SK-N-SH (cell line): ENCODE data around the gene KIAA0513. TPM values are rescaled to one million over a fixed set of nuclear protein-coding genes. Genes with fewer than 3 reads are reported as not detected.

Experiments
- CTCF ChIA-PET: fragments of 300-600, 350-600 bp; formaldehyde crosslinking; extraction: SDS; loops from one replicate; lab custom pipeline; 2021; lab: Yijun Ruan, JAX
- POLR2A ChIA-PET: fragments of 350-600 bp; sonication (Branson Sonifier 250); formaldehyde crosslinking; extraction: SDS; loops from one replicate; lab custom pipeline; 2020; ENCODE audit warnings: antibody characterized with exemption, inconsistent platforms; lab: Yijun Ruan, JAX
- DNase-seq: peaks from one replicate; pipeline ENCODE4 v3.0.0; 2012
- H2AFZ ChIP-seq: fragments of 200-600 bp; sonication (generic); 2 replicates; pipeline ENCODE4 v1.8.1; 2016; ENCODE audit warnings: antibody characterized with exemption, mild to moderate bottlenecking, low read depth
- H3F3A ChIP-seq: fragments of 200-600 bp; sonication (generic); replicated peaks from 2 replicates; pipeline ENCODE3; 2016; ENCODE audit warnings: antibody characterized with exemption, mild to moderate bottlenecking; ENCODE audit not compliant: insufficient read depth
- H3K27ac ChIP-seq, 2 experiments: fragments of 200-500 bp in 1 of 2; fragments of 200-600 bp in 1 of 2; sonication (Bioruptor generic) in 1 of 2; sonication (generic), shearing (Covaris generic) in 1 of 2; 2 replicates each; pipeline versions ENCODE4 v1.5.1 to v1.6.1; 2014 to 2016; ENCODE audit warnings: low read depth in 2 of 2, inconsistent platforms in 1 of 2, low read length in 1 of 2, mild to moderate bottlenecking in 1 of 2, mixed read lengths in 1 of 2
- H3K27me3 ChIP-seq: fragments of 200-600 bp; sonication (generic), shearing (Covaris generic); 2 replicates; pipeline ENCODE4 v1.6.1; 2016; ENCODE audit warnings: mixed run types; ENCODE audit not compliant: insufficient read depth
- H3K36me3 ChIP-seq, 2 experiments: fragments of 200-500 bp in 1 of 2; fragments of 200-600 bp in 1 of 2; sonication (Bioruptor generic) in 1 of 2; sonication (generic) in 1 of 2; replicated peaks in 1 of 2; 2 replicates each; pipeline versions ENCODE3 to v1.5.1; 2014 to 2016; ENCODE audit warnings: low read length in 1 of 2, mild to moderate bottlenecking in 1 of 2; ENCODE audit not compliant: insufficient read depth in 2 of 2, control insufficient read depth in 1 of 2
- H3K4me1 ChIP-seq, 2 experiments: fragments of 200-500 bp in 1 of 2; fragments of 200-600 bp in 1 of 2; sonication (Bioruptor generic) in 1 of 2; sonication (generic), shearing (Covaris generic) in 1 of 2; 2 replicates each; pipeline versions ENCODE4 v1.5.1 to v1.6.1; 2014 to 2016; ENCODE audit warnings: low read depth in 1 of 2, low read length in 1 of 2, mixed run types in 1 of 2; ENCODE audit not compliant: insufficient read depth in 2 of 2, control insufficient read depth in 1 of 2
- H3K4me2 ChIP-seq: fragments of 200-600 bp; sonication (generic), shearing (Covaris generic); 2 replicates; pipeline ENCODE4 v1.6.1; 2017; ENCODE audit warnings: mixed run types
- H3K4me3 ChIP-seq, 2 experiments: fragments of 200-500 bp in 1 of 2; fragments of 200-600 bp in 1 of 2; sonication (Bioruptor generic) in 1 of 2; sonication (generic), shearing (Covaris generic) in 1 of 2; 2 replicates each; pipeline versions ENCODE4 v1.5.1 to v1.8.1; 2014 to 2016; ENCODE audit warnings: low read depth in 2 of 2, inconsistent platforms in 1 of 2, low read length in 1 of 2, mild to moderate bottlenecking in 1 of 2, mixed read lengths in 1 of 2, moderate library complexity in 1 of 2
- H3K79me2 ChIP-seq: fragments of 200-600 bp; sonication (generic); 2 replicates; pipeline ENCODE4 v1.8.1; 2017; ENCODE audit warnings: mild to moderate bottlenecking; ENCODE audit not compliant: insufficient read depth
- H3K9ac ChIP-seq: fragments of 200-600 bp; sonication (generic); 2 replicates; pipeline ENCODE4 v1.6.1; 2017; ENCODE audit warnings: mixed run types
- H3K9me2 ChIP-seq: fragments of 200-600 bp; sonication (generic); 2 replicates; pipeline ENCODE4 v1.6.1; 2017; ENCODE audit warnings: mixed run types
- H3K9me3 ChIP-seq: fragments of 200-600 bp; sonication (generic); 2 replicates; pipeline ENCODE4 v1.6.1; 2017; ENCODE audit warnings: mixed run types, mild to moderate bottlenecking, moderate library complexity
- H4K20me1 ChIP-seq: fragments of 200-600 bp; sonication (generic); 2 replicates; pipeline ENCODE4 v1.6.1; 2017; ENCODE audit warnings: mild to moderate bottlenecking, mixed run types; ENCODE audit not compliant: insufficient read depth
- EP300 ChIP-seq, 2 experiments: IDR thresholded peaks; 2 replicates each; pipeline versions ENCODE4 v1.4.0 to v1.6.1; 2012; ENCODE audit warnings: borderline replicate concordance in 1 of 2, low read depth in 1 of 2, low read length in 1 of 2
- EZH2phosphoT487 ChIP-seq: fragments of 200-600 bp; sonication (generic); IDR thresholded peaks from 2 replicates; pipeline ENCODE4 v1.6.1; 2017; ENCODE audit warnings: low read depth, mixed run types, mild to moderate bottlenecking, antibody characterized with exemption, moderate library complexity, borderline replicate concordance
- FOSL2 ChIP-seq: IDR thresholded peaks from 2 replicates; pipeline ENCODE4 v1.4.0; 2012; ENCODE audit warnings: low read depth, mild to moderate bottlenecking, moderate library complexity, borderline replicate concordance
- FOXJ3 ChIP-seq: sonication (generic); formaldehyde crosslinking; IDR thresholded peaks from 2 replicates; pipeline ENCODE4 v1.5.1; 2020; ENCODE audit warnings: mild to moderate bottlenecking, missing genetic modification reagents
- FOXM1 ChIP-seq: IDR thresholded peaks from 2 replicates; pipeline ENCODE4 v1.4.0; 2012; ENCODE audit warnings: low read depth, mild to moderate bottlenecking
- GABPA ChIP-seq: IDR thresholded peaks from 2 replicates; pipeline ENCODE4 v1.4.0; 2012; ENCODE audit warnings: low read depth, mild to moderate bottlenecking
- GATA2 ChIP-seq: sonication (generic); formaldehyde crosslinking; IDR thresholded peaks from 2 replicates; pipeline ENCODE4 v1.5.0; 2020; ENCODE audit warnings: mild to moderate bottlenecking, missing genetic modification reagents
- JUND ChIP-seq: IDR thresholded peaks from 2 replicates; pipeline ENCODE4 v1.4.0; 2012
- MXI1 ChIP-seq: IDR thresholded peaks from 2 replicates; pipeline ENCODE4 v1.6.1; 2012; ENCODE audit warnings: mild to moderate bottlenecking, low read depth, low read length, improper control_type of control experiment
- NFIC ChIP-seq: IDR thresholded peaks from 2 replicates; pipeline ENCODE4 v1.4.0; 2012; ENCODE audit warnings: borderline replicate concordance
- RAD21 ChIP-seq: IDR thresholded peaks from 2 replicates; pipeline ENCODE4 v1.6.1; 2012; ENCODE audit warnings: mild to moderate bottlenecking, low read length
- RFX5 ChIP-seq: IDR thresholded peaks from 2 replicates; pipeline ENCODE4 v1.6.1; 2012; ENCODE audit warnings: mild to moderate bottlenecking, improper control_type of control experiment, low read length
- RXRA ChIP-seq: IDR thresholded peaks from 2 replicates; pipeline ENCODE4 v1.4.0; 2012; ENCODE audit warnings: low read depth, mild to moderate bottlenecking, borderline replicate concordance
- SIN3A ChIP-seq: IDR thresholded peaks from 2 replicates; pipeline ENCODE4 v1.6.1; 2012; ENCODE audit warnings: low read depth, mild to moderate bottlenecking, low read length, moderate library complexity, borderline replicate concordance
- YY1 ChIP-seq: IDR thresholded peaks from 2 replicates; pipeline ENCODE4 v1.4.0; 2012; ENCODE audit warnings: low read depth, mild to moderate bottlenecking
- WGBS: methylation state at CpG from one replicate; pipeline ENCODE4 v1.1.6; 2017; ENCODE audit warnings: low lambda C conversion rate; 5-methylcytosine and 5-hydroxymethylcytosine counted together
- polyA plus RNA-seq, 3 experiments: library from polyadenylated mRNA; depleted of rRNA; stranded (reverse); fragments of >200 nt; gene quantifications; 2 replicates each; pipeline ENCODE4 v1.2.3, GENCODE V29; 2012
- TF ChIP-seq, protein P1 (sequence below): IDR thresholded peaks from 2 replicates; pipeline ENCODE4 v1.4.0; 2012; ENCODE audit warnings: low read depth, borderline replicate concordance
- TF ChIP-seq, protein P2 (sequence below): fragments of 150-350 bp; IDR thresholded peaks from 2 replicates; pipeline ENCODE4 v1.6.1; 2017; ENCODE audit warnings: antibody characterized with exemption, low read length, low read depth, borderline replicate concordance
- TF ChIP-seq, protein P3 (sequence below): IDR thresholded peaks from 2 replicates; pipeline ENCODE4 v1.6.1; 2012; ENCODE audit warnings: mild to moderate bottlenecking, low read depth, low read length, moderate library complexity
- TF ChIP-seq, protein P4 (sequence below): fragments of 200-600 bp; sonication (generic); IDR thresholded peaks from 2 replicates; pipeline ENCODE4 v1.6.1; 2017; ENCODE audit warnings: antibody characterized with exemption, mild to moderate bottlenecking, moderate library complexity

The KIAA0513 gene
- polyA plus RNA-seq, 1 of the 3 experiments (the other 2 are of a cell fraction) = 6.5 TPM

DNA sequence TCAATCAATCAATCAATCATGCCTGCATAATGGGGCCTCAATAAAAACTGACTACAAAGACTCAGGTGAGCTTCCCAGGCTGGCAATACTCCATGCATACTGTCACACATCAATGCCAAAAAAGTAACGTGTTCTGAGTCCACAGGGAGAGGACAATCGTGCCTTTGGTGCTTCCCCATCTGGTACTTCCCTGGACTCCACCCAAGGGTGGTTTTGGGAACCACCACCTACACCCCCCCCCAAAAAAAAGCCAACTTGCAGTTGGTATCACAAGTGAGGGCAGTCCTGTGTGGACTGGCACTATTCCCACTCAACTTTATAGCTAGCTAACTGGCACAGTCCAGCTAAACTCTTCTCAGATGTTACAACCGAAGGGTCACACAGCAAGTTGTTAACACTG, 19.3 kb upstream of the KIAA0513 start:
- peaks cover 78% of the 10 kb centered on the region for H3K79me2 ChIP-seq
- no peak overlapping the region for H2AFZ ChIP-seq
- H3K36me3 ChIP-seq = peaks cover 0 to 10% of the 10 kb centered on the region in 2 experiments
- no peak overlapping the region for H3K4me3 ChIP-seq
- CTCF ChIA-PET = interaction anchor here (2.3 kb wide), 1 partner anchor 37 kb away, joined by 8 read pairs; no protein-coding TSS in a partner anchor
- peaks cover 8% of the 10 kb centered on the region for H4K20me1 ChIP-seq
- no peaks in the 10 kb centered on the region for H3K9me2 ChIP-seq
- H3K9me3 ChIP-seq = no peaks in the 10 kb centered on the region
- peaks cover 20 to 28% of the 10 kb centered on the region in 2 experiments; a peak in 3 of 4 replicates for H3K4me1 ChIP-seq
- POLR2A ChIA-PET = no interaction called here
- H3K27me3 ChIP-seq = no peaks in the 10 kb centered on the region
- no peak overlapping the region for H3K9ac ChIP-seq
- H3K27ac ChIP-seq = no peak overlapping the region
- no peak overlapping the region for H3K4me2 ChIP-seq
- no peak for TF ChIP-seq RAD21
- TF ChIP-seq FOXJ3 (CRISPR knock-in tag) = no peak
- no peak for TF ChIP-seq EZH2phosphoT487
- no peak for TF ChIP-seq RXRA
- no peak for TF ChIP-seq GATA2 (CRISPR knock-in tag)
- TF ChIP-seq, protein P1, sequence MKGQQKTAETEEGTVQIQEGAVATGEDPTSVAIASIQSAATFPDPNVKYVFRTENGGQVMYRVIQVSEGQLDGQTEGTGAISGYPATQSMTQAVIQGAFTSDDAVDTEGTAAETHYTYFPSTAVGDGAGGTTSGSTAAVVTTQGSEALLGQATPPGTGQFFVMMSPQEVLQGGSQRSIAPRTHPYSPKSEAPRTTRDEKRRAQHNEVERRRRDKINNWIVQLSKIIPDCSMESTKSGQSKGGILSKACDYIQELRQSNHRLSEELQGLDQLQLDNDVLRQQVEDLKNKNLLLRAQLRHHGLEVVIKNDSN = no peak
- TF ChIP-seq, protein P2, sequence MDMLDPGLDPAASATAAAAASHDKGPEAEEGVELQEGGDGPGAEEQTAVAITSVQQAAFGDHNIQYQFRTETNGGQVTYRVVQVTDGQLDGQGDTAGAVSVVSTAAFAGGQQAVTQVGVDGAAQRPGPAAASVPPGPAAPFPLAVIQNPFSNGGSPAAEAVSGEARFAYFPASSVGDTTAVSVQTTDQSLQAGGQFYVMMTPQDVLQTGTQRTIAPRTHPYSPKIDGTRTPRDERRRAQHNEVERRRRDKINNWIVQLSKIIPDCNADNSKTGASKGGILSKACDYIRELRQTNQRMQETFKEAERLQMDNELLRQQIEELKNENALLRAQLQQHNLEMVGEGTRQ = no peak
- TF ChIP-seq, protein P3, sequence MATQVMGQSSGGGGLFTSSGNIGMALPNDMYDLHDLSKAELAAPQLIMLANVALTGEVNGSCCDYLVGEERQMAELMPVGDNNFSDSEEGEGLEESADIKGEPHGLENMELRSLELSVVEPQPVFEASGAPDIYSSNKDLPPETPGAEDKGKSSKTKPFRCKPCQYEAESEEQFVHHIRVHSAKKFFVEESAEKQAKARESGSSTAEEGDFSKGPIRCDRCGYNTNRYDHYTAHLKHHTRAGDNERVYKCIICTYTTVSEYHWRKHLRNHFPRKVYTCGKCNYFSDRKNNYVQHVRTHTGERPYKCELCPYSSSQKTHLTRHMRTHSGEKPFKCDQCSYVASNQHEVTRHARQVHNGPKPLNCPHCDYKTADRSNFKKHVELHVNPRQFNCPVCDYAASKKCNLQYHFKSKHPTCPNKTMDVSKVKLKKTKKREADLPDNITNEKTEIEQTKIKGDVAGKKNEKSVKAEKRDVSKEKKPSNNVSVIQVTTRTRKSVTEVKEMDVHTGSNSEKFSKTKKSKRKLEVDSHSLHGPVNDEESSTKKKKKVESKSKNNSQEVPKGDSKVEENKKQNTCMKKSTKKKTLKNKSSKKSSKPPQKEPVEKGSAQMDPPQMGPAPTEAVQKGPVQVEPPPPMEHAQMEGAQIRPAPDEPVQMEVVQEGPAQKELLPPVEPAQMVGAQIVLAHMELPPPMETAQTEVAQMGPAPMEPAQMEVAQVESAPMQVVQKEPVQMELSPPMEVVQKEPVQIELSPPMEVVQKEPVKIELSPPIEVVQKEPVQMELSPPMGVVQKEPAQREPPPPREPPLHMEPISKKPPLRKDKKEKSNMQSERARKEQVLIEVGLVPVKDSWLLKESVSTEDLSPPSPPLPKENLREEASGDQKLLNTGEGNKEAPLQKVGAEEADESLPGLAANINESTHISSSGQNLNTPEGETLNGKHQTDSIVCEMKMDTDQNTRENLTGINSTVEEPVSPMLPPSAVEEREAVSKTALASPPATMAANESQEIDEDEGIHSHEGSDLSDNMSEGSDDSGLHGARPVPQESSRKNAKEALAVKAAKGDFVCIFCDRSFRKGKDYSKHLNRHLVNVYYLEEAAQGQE = no peak
- no peak for TF ChIP-seq YY1
- TF ChIP-seq GABPA = no peak
- TF ChIP-seq EP300 (IDR thresholded peaks at IDR 0.05; ENCODE audit: borderline replicate concordance in 1 of 2, low read depth in 1 of 2, low read length in 1 of 2) = no peak
- TF ChIP-seq FOSL2 = no peak
- no peak for TF ChIP-seq FOXM1
- no peak for TF ChIP-seq JUND
- TF ChIP-seq MXI1 = no peak
- TF ChIP-seq, protein P4, sequence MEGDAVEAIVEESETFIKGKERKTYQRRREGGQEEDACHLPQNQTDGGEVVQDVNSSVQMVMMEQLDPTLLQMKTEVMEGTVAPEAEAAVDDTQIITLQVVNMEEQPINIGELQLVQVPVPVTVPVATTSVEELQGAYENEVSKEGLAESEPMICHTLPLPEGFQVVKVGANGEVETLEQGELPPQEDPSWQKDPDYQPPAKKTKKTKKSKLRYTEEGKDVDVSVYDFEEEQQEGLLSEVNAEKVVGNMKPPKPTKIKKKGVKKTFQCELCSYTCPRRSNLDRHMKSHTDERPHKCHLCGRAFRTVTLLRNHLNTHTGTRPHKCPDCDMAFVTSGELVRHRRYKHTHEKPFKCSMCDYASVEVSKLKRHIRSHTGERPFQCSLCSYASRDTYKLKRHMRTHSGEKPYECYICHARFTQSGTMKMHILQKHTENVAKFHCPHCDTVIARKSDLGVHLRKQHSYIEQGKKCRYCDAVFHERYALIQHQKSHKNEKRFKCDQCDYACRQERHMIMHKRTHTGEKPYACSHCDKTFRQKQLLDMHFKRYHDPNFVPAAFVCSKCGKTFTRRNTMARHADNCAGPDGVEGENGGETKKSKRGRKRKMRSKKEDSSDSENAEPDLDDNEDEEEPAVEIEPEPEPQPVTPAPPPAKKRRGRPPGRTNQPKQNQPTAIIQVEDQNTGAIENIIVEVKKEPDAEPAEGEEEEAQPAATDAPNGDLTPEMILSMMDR = no peak
- TF ChIP-seq RFX5 = no peak
- TF ChIP-seq NFIC = no peak
- TF ChIP-seq SIN3A = no peak
- H3F3A ChIP-seq = peaks cover 30% of the 10 kb centered on the region
- 100% methylated on average over 3 of the region's 3 CpGs for WGBS
- DNase-seq = no peak
